ENCODE measurements around the gene SLC13A5.
A peak's percentile ranks its signal among the peaks of the same experiment; 100 is the strongest.
"Not testable (repeated sequence)": the region's sequence is repeated elsewhere in the genome, so short reads cannot be mapped to it uniquely, and the experiment has no call there.

SLC13A5 gene

GRCh38 chr17:6660805-6661463 lies 52.2 kb downstream of the SLC13A5 start:
- DNase-seq (ENCODE audit: low spot score) = no peak

DNA sequence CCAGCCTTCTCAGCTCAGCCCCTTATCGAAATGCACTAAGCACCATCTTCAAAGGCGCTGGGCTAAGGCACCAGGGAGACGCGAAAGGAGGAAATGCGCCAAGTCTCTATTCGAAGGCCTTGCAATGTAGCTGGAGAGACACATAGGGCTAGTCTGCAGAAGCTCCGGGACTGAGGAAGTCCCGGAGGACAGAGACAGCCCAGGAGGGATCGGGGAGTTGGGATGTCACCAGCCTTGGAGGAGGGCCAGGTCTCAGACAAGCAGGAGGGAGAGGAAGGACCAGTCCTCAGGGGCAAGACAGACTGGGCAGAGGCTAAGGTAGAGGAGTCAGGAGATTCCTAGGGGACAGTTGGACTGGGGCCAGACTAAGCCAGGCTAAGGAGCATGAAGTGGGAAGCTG lies 53.1 kb downstream of the SLC13A5 start:
- no peak for DNase-seq (ENCODE audit: low spot score)

DNA sequence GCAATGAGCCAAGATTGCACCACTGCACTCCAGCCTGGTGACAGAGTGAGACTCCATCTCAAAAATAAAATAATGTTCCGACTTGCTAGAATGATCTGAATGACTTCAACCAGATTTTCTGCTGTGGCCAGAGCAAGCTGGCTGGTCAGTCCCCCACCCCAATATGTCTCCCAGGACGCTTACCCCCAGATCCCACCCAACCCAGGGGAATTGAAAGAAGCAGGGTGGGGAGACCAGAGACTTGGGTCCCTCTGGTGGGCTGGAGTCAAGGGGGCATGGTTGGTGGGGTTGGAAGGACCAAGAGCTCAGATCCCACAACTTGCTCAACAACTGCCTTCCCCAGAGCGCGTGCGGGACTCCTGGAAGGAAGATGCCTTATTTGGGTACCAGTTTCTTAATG lies 54.8 kb downstream of the SLC13A5 start:
- not testable (repeated sequence) for DNase-seq (ENCODE audit: low spot score)

DNA sequence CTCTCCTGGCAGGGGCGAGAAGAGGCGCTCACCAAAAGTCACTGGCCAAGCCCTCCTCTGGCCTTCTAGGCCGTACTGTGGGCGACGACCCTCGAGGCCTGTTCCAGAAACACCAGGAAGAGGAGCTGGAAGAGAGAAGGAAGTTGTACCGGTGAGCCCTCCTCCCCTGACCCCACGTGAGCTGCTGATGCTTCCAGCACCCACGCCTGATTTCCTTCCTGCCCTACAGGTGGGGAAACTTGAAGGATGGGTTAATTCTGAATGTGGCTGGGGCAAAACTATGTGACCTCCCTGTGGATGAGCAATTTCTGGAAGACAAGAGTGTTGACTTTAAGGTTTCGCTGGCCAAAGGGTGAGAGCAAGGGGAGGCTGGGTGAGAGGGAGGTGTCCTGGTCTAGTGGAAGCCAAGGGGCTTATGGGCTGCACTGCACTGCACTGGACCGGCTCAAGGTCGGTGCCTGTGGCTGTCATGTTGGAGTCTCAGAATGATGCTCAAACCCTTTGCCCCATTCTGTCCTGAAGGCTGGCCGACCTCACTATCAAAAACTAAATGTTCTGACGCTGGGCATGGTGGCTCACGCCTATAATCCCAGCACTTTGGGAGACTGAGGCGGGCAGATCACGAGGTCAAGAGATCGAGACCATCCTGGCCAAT lies 55.4 kb downstream of the SLC13A5 start:
- DNase-seq (ENCODE audit: low spot score) = no peak

- not testable (repeated sequence) for DNase-seq (ENCODE audit: low spot score)
Measured at GRCh38 chr17:6656797-6657632, 56.2 kb downstream of the SLC13A5 start.

DNA sequence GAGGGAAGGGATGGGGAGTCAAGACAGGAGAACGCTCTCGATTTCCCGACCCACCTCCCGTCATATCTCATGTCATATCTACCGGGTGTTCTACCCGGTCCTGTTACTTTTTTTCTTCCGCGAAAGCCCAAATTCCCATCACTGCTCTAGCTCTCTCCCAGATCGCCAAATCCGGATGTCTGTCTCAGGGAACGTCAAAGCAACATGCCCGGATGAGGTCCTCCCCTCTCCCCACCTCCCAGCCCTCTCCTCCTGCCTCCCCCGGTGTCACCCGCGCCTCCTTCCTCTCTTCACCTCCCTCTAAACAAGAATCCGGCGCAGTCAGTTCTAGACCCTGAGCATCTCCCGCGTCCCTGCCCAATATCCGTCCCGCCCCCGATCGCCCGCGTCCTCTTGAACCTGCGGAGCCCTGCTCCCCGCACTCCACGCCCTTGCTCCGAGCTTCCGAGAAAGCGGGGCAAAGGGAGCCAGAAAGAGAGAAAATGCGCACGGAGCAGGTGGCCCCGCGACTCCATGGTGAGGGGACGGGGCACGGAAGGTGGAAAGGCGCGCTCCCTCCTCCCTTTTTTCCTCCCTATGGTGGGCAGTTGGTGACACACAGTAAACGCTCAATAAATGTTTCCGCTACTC lies 57.3 kb downstream of the SLC13A5 start:
- not testable (repeated sequence) for DNase-seq (ENCODE audit: low spot score)

DNA sequence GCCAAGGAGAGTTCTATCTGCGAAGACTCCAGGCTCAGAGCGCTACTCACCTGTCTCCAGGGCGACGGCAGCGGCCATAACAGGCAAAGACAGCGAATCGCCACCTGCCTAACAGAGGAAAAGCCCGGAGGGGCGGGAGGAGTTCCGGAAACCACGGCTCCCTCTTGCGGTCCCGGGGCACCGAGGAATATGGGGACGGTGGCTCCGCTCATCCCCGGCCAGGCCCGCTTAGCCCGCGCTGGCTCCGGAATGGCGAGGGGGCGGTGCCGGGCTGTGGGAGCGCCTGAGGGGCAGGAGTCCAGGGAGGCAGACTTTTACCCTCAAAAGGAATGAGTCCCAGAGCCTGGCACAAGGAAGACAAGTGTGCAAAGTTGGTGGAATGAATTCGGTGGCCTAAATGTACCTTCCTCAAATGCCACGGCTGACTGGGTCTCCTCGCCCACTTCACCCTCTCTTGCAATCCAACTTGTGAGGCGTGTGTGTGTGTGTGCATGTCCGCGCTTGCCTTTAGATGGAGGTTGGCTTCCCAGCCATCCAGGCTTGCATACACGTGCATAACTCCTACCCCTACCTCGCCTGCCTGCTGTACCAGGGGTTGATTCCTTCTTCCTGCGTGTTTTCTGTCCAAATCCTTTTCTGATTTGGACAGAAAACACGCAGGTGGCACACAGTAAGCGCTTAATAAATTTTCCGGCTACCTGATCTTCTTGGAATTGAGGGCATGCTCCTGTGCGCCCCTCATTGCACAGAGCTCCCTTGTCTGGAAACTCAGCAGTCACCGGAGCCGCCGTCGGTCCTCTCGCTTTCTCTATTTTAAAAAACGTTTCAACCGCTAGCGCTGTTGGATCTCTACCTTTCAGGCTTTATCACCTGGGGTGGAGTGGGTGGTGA lies 58.1 kb downstream of the SLC13A5 start:
- DNase-seq (ENCODE audit: low spot score) = no peak

- peak; percentile 57 for DNase-seq (ENCODE audit: low spot score)
Measured at GRCh38 chr17:6651919-6652452, 61.2 kb downstream of the SLC13A5 start.

GRCh38 chr17:6651354-6651918 lies 61.7 kb downstream of the SLC13A5 start, which contains the start of the genes C17orf100 and MED31:
C17orf100 (plus strand) TSS chr17:6651762; CDS start chr17:6651914, 152 bp downstream.
MED31 (minus strand) TSS chr17:6651605; CDS start chr17:6651528, 77 bp downstream.
- peak; percentile 99 for DNase-seq (ENCODE audit: low spot score)

- DNase-seq (ENCODE audit: low spot score) = no peak
Measured at GRCh38 chr17:6648181-6648580, 65.0 kb downstream of the SLC13A5 start.

- DNase-seq (ENCODE audit: low spot score) = no peak
Measured at GRCh38 chr17:6643451-6644125, 69.6 kb downstream of the SLC13A5 start.

DNA sequence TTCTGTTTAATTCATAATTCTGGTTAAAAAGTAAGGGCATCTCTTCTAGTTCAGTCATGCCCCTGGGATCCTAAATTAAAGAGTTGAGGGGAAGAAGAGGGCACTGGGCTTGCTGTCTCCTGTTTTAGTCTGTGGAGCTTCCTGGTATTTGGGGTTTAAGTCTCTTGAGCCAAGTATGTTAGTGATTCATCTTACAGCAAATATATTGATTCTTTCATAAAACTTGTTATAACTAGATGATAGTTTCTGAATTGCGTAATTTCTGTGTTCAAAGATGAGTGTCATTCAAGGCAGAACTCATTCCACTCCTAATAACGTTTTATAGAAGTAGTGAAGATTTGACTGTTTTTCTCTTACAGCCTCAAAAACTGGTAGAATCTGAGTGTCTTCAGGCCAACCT lies 70.6 kb downstream of the SLC13A5 start:
- no peak for DNase-seq (ENCODE audit: low spot score)

DNA sequence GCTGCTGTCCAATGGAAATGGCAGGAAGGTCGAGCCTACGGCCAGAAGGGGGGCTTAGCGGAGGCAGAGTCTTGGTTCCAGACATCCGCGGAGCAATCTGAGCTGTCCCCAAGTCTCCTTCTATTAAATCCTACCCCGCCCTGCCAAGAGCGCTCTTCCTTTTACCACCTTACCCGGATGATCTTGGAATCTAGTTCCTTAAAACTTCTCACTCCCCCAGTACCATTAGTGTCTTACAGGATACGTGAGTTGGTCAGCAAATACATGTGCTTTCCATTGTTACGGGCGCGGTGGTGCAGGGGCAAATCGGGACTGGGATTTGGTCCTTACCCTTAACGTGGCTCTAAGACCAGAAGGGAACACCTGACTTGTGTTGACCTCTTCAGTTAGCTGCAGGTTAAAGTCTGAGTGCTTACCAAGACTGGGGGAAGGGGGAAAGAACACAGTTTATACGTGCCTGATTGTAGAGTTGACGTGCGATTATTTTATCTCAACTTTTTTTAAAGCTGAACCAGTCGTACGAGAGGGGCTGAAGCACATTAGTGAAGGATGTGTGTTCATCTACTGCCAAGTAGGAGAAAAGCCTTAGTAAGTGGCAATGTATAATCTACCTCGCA lies 71.8 kb downstream of the SLC13A5 start:
- DNase-seq (ENCODE audit: low spot score) = no peak

GRCh38 chr17:6640536-6641246 lies 72.5 kb downstream of the SLC13A5 start, which contains the start of the genes KIAA0753 and TXNDC17:
KIAA0753 (minus strand) TSS chr17:6640711; CDS start chr17:6635103, 5,608 bp downstream.
TXNDC17 (plus strand) TSS chr17:6641060; CDS start chr17:6641083, 23 bp downstream.
- peak; percentile 95 for DNase-seq (ENCODE audit: low spot score)

- DNase-seq (ENCODE audit: low spot score) = peak; percentile 70
Measured at GRCh38 chr17:6639586-6640535, 73.3 kb downstream of the SLC13A5 start.

DNA sequence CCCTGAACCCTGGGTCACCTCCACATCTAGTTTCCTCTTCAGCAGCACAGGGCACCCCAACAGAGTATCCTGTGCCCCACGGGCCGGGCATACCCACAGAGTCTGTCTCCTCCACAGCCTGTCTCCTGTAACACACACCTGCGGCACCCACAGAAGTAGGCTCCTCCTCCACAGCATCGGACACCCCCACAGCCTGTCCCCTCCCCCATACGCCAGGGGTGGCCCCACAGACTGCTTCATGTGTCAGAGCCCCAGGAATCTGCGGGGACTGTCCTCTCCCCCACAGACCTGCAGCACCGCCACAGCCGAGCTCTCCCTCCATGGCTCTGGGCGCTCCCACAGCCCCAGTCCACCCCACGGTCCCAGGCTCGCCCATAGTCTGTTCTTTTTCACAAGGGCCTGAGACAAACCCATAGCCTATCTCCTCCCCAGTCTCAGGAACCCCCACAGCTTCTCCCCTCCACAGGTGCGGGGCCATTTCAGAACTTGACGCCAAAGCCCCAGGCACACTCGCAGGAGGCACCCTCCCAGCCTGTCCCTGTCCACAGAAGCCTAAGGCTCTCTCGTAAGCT lies 74.1 kb downstream of the SLC13A5 start:
- DNase-seq (ENCODE audit: low spot score) = no peak
